Endothelial cell (in vitro differentiated cells): ENCODE measurements around the gene ZNF783. TPM values are rescaled to one million over a fixed set of nuclear protein-coding genes. Genes with fewer than 3 reads are reported as not detected.

Experiments used
- DNase-seq: peaks from one replicate; pipeline ENCODE4 v3.0.0; 2021; ENCODE audit warnings: low spot score
- H3K27ac Mint-ChIP-seq: one replicate; pipeline ENCODE4 v1.8.0; 2021; ENCODE audit warnings: mixed read lengths, inconsistent platforms; ENCODE audit not compliant: unreplicated experiment
- H3K27me3 Mint-ChIP-seq: one replicate; pipeline ENCODE4 v1.8.0; 2021; ENCODE audit warnings: mild to moderate bottlenecking, moderate library complexity, mixed read lengths, inconsistent platforms; ENCODE audit not compliant: unreplicated experiment
- H3K36me3 Mint-ChIP-seq: one replicate; pipeline ENCODE4 v1.8.0; 2021; ENCODE audit warnings: mild to moderate bottlenecking, low read depth, mixed read lengths, inconsistent platforms; ENCODE audit not compliant: unreplicated experiment
- H3K4me1 Mint-ChIP-seq: one replicate; pipeline ENCODE4 v1.8.0; 2021; ENCODE audit warnings: mild to moderate bottlenecking, mixed read lengths, inconsistent platforms; ENCODE audit not compliant: unreplicated experiment
- H3K4me3 Mint-ChIP-seq: one replicate; pipeline ENCODE4 v1.8.0; 2021; ENCODE audit warnings: mild to moderate bottlenecking, mixed read lengths, inconsistent platforms; ENCODE audit not compliant: unreplicated experiment
- H3K9me3 Mint-ChIP-seq: one replicate; pipeline ENCODE4 v1.8.0; 2021; ENCODE audit warnings: mixed read lengths, inconsistent platforms; ENCODE audit not compliant: unreplicated experiment
- total RNA-seq: library from RNA; stranded (reverse); fragmentation: NEBNext Ultra II Directional; extraction: Animal tissue kit (Norgen Biotek cat#: 25700); gene quantifications from one replicate; pipeline ENCODE4 v1.2.1, GENCODE V29; 2021; ENCODE audit not compliant: unreplicated experiment
- TF ChIP-seq, protein P1 (sequence below): fragments of 200-600 bp; sonication (generic); IDR thresholded peaks from one replicate; pipeline ENCODE4 v1.5.0; 2021; ENCODE audit warnings: antibody characterized with exemption; ENCODE audit not compliant: unreplicated experiment

Gene ZNF783
- total RNA-seq, 1 donor from 2014 or later: 15.3 TPM

DNA sequence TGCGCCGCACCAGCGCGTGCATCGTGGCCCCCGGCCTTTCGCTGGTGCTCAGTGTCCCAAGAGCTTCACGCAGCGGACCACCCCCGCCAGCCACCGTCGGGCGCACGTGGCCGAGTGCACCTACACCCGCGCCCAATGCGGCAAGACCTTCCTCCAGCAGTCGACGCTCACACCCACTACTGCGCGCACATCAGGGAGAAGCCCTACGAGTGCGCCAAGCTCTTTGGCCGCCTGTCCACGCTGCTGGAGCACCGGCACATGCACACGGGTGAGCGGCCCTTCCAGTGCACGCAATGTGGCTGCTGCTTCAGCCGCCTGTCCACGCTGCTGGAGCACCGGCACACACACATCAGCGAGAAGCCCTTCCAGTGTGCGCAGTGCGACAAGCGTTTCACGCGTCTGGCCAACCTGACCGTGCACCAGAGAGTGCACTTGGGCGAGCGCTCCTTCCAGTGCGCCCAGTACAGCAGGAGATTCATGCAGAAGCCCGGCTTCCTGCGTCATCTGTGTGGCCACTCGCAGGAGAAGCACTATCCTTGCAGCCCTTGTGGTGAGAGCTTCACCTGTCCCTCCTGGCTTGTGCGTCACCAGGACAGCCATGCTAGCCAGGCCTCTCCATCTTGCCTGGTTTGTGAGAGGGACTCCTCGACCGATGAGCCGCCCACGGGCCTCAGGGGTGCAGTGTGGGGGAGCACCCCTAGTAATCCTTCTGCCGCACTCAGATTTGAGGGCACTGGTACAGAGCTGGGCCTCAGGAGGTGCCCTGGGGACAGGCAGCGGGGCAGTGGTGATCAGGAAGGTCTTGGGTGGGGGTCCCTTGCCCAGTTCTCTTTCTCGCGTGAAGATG, 32.9 kb downstream of the ZNF783 start:
- no peaks in the 10 kb centered on the region for H3K9me3 Mint-ChIP-seq
- H3K27ac Mint-ChIP-seq: no peak overlapping the region
- TF ChIP-seq, protein P1, sequence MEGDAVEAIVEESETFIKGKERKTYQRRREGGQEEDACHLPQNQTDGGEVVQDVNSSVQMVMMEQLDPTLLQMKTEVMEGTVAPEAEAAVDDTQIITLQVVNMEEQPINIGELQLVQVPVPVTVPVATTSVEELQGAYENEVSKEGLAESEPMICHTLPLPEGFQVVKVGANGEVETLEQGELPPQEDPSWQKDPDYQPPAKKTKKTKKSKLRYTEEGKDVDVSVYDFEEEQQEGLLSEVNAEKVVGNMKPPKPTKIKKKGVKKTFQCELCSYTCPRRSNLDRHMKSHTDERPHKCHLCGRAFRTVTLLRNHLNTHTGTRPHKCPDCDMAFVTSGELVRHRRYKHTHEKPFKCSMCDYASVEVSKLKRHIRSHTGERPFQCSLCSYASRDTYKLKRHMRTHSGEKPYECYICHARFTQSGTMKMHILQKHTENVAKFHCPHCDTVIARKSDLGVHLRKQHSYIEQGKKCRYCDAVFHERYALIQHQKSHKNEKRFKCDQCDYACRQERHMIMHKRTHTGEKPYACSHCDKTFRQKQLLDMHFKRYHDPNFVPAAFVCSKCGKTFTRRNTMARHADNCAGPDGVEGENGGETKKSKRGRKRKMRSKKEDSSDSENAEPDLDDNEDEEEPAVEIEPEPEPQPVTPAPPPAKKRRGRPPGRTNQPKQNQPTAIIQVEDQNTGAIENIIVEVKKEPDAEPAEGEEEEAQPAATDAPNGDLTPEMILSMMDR: no peak
- no peaks in the 10 kb centered on the region for H3K4me1 Mint-ChIP-seq
- DNase-seq: no peak
- H3K4me3 Mint-ChIP-seq: no peak overlapping the region
- peaks cover 12% of the 10 kb centered on the region for H3K36me3 Mint-ChIP-seq
- peaks cover 4% of the 10 kb centered on the region for H3K27me3 Mint-ChIP-seq

DNA sequence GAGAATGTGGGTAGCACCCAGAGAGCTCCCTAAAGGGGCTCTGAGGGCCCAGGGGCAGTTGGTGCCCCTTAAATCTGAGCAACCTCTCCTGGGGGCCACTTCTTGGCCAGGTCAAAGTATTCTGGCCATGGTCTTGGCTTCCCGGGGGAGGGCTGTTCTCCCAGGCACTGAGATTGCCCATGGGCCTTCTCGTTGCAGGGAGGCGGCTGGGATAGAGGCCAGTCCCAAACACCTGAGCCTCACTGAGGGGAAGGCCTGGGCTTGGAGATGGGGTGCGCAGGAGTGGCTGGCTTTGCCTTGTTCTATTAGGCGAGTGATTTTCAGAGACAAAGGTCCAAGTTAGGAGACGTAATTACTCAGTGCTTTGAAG, 33.5 kb downstream of the ZNF783 start:
- Mint-ChIP-seq H3K4me3 (no peak overlapping the region), H3K27ac (no peak overlapping the region), H3K27me3 (peaks cover 4% of the 10 kb centered on the region), H3K4me1 (no peaks in the 10 kb centered on the region), H3K9me3 (no peaks in the 10 kb centered on the region), H3K36me3 (peaks cover 12% of the 10 kb centered on the region)
- DNase-seq: no peak
- TF ChIP-seq, protein P1: no peak

GRCh38 chr7:149296368-149296767, 34.4 kb downstream of the ZNF783 start:
- no peaks in the 10 kb centered on the region for H3K4me1 Mint-ChIP-seq
- H3K9me3 Mint-ChIP-seq: no peaks in the 10 kb centered on the region
- TF ChIP-seq, protein P1: no peak
- DNase-seq: no peak
- H3K27me3 Mint-ChIP-seq: peaks cover 5% of the 10 kb centered on the region
- H3K36me3 Mint-ChIP-seq: peaks cover 12% of the 10 kb centered on the region
- no peak overlapping the region for H3K27ac Mint-ChIP-seq
- no peak overlapping the region for H3K4me3 Mint-ChIP-seq

DNA sequence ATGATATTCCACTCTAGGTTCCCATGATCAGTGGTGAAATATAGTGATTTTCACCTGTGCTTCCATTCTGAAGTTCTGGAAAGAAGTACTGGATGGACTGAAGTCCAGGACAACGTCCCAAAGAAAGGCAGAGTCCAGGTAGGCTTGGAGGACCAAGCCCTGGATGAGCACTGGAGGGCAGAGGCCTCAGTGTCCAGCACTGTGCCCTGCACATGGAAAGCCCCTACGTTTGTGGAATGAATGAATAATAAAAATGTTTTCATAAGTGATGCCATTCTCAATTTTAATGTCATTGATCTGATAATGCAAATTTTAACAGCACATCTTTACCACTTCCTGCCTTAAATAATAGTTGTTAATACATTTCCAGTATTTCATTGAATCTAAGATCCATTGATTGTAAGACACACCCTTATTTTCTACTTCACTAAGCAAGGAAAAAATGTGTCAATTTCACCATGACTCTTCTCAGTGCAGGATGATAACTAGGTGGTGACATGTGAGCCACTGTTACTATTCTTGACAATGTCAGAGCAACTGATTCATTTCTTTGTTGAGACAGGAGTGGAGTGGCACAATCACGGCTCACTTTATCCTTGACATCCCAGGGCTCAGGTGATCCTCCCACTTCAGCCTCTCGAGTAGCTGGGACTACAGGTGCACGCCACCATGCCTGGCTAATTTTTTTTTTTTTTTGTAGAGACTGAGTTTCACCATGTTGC, 35.2 kb downstream of the ZNF783 start:
- peaks cover 6% of the 10 kb centered on the region for H3K27me3 Mint-ChIP-seq
- H3K4me1 Mint-ChIP-seq: no peaks in the 10 kb centered on the region
- no peak overlapping the region for H3K27ac Mint-ChIP-seq
- H3K36me3 Mint-ChIP-seq: peaks cover 12% of the 10 kb centered on the region
- TF ChIP-seq, protein P1: no peak
- no peaks in the 10 kb centered on the region for H3K9me3 Mint-ChIP-seq
- no peak overlapping the region for H3K4me3 Mint-ChIP-seq
- DNase-seq: no peak
